Measurements from ENCODE around the gene RPL13A. TPM values are rescaled to one million over a fixed set of nuclear protein-coding genes. Genes with fewer than 3 reads are reported as not detected.

The RPL13A gene
- total and polyA plus RNA-seq, 9 of the 15 experiments (the other 6 are each of a cell fraction or from before 2014, with no cell fraction given) = 1,744 to 5,482 (median 2,949) TPM

DNA sequence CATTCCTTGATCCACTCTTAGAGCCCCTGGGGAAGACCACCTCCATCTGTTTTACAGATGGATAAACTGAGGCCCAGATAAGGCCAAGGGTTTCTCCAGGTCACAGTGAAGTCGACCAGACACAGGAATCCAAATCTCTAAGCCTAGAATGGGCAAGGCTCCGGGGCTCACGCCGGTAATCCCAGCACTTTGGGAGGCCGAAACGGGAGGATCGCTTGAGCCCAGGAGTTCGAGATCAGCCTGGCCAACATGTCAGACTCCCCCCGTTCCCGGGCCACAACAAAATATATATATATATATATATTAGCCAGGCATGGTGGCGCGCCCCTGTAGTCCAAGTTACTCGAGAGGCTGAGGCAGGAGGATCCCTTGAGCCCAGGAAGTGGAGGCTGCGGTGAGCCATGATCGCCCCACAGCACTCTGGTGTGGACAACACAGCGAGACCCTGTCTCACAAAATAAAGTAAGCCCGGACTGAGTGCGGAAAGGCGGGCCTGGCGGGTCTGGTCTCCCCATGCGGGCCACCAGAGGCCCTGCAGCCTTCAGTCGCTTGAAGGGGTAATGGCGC is 615 bp upstream of the RPL13A start (continued):
- TF ChIP-seq TEAD1 (CRISPR knock-in tag; IDR thresholded peaks at IDR 0.05) = 0 out of 4 replicates have a peak, but pooled peaks have one; percentile 15 to 38
- no peak for TF ChIP-seq ZSCAN29 (IDR thresholded peaks at IDR 0.05)
- no peak for TF ChIP-seq MTA2 (IDR thresholded peaks at IDR 0.05; ENCODE audit: low read depth)
- TF ChIP-seq RBFOX2 (IDR thresholded peaks at IDR 0.05; ENCODE audit: low read depth, low read length) = no peak
- TF ChIP-seq LEF1 (IDR thresholded peaks at IDR 0.05) = no peak
- no peak for TF ChIP-seq TGIF2 (CRISPR knock-in tag; IDR thresholded peaks at IDR 0.05)
- no peak for TF ChIP-seq ERF (CRISPR knock-in tag; IDR thresholded peaks at IDR 0.05)
- TF ChIP-seq WHSC1 (IDR thresholded peaks at IDR 0.05; ENCODE audit: low read length) = no peak
- TF ChIP-seq ZNF445 (CRISPR knock-in tag; IDR thresholded peaks at IDR 0.05; ENCODE audit: low read depth) = peak; percentile 67; the same call in 1 of the 2 replicates
- TF ChIP-seq MECOM (CRISPR knock-in tag; IDR thresholded peaks at IDR 0.05) = no peak
- TF ChIP-seq, protein P1, sequence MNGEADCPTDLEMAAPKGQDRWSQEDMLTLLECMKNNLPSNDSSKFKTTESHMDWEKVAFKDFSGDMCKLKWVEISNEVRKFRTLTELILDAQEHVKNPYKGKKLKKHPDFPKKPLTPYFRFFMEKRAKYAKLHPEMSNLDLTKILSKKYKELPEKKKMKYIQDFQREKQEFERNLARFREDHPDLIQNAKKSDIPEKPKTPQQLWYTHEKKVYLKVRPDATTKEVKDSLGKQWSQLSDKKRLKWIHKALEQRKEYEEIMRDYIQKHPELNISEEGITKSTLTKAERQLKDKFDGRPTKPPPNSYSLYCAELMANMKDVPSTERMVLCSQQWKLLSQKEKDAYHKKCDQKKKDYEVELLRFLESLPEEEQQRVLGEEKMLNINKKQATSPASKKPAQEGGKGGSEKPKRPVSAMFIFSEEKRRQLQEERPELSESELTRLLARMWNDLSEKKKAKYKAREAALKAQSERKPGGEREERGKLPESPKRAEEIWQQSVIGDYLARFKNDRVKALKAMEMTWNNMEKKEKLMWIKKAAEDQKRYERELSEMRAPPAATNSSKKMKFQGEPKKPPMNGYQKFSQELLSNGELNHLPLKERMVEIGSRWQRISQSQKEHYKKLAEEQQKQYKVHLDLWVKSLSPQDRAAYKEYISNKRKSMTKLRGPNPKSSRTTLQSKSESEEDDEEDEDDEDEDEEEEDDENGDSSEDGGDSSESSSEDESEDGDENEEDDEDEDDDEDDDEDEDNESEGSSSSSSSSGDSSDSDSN (IDR thresholded peaks at IDR 0.05; ENCODE audit: borderline replicate concordance in 1 of 2, low read depth in 2 of 2, low read length in 2 of 2) = no peak
- TF ChIP-seq HOXB6 (CRISPR knock-in tag; IDR thresholded peaks at IDR 0.05; ENCODE audit: borderline replicate concordance) = no peak
- no peak for TF ChIP-seq JUN (IDR thresholded peaks at IDR 0.05; ENCODE audit: borderline replicate concordance, low read depth, low read length)
- no peak for TF ChIP-seq JUN (CRISPR knock-in tag; IDR thresholded peaks at IDR 0.05; ENCODE audit: borderline replicate concordance)
- TF ChIP-seq NFXL1 (CRISPR knock-in tag; IDR thresholded peaks at IDR 0.05) = no peak
- no peak for TF ChIP-seq ESRRB (CRISPR knock-in tag; IDR thresholded peaks at IDR 0.05; ENCODE audit: borderline replicate concordance)
- no peak for TF ChIP-seq ZNF124 (CRISPR knock-in tag; IDR thresholded peaks at IDR 0.05)
- TF ChIP-seq ZFP30 (CRISPR knock-in tag; IDR thresholded peaks at IDR 0.05; ENCODE audit: borderline replicate concordance) = no peak
- peak; percentile 97 for TF ChIP-seq ZNF121 (CRISPR knock-in tag; conservative IDR thresholded peaks at IDR 0.05)
- no peak for TF ChIP-seq NR3C1 (CRISPR knock-in tag; IDR thresholded peaks at IDR 0.05)
- no peak for TF ChIP-seq NR2C1 (IDR thresholded peaks at IDR 0.05)
- TF ChIP-seq NR2C1 (tag; IDR thresholded peaks at IDR 0.05) = no peak
- TF ChIP-seq FOXP1 (CRISPR knock-in tag; IDR thresholded peaks at IDR 0.05) = no peak
- no peak for TF ChIP-seq MYC (IDR thresholded peaks at IDR 0.05; ENCODE audit: low read depth, low read length)
- TF ChIP-seq MYC (CRISPR knock-in tag; IDR thresholded peaks at IDR 0.05; ENCODE audit: borderline replicate concordance, low read depth) = no peak
- no peak for TF ChIP-seq ZNF655 (CRISPR knock-in tag; IDR thresholded peaks at IDR 0.05)
- TF ChIP-seq NFRKB (IDR thresholded peaks at IDR 0.05; ENCODE audit: low read depth) = no peak
- TF ChIP-seq POLR2AphosphoS2 (IDR thresholded peaks at IDR 0.05; ENCODE audit: low read length) = no peak
- TF ChIP-seq ID3 (CRISPR knock-in tag; IDR thresholded peaks at IDR 0.05) = no peak
- no peak for TF ChIP-seq ID3 (tag; IDR thresholded peaks at IDR 0.05)
